NCI-H2227 treated with DMSO at 0.1 percent for 48 hours (cell line): ENCODE data around the gene TTLL4.
"Not testable (repeated sequence)": the region's sequence is repeated elsewhere in the genome, so short reads cannot be mapped to it uniquely, and the experiment has no call there.

Experiments used
- DNase-seq: peaks from one replicate; lab custom pipeline; 2025; lab: John Stamatoyannopoulos, UW

The TTLL4 gene

DNA sequence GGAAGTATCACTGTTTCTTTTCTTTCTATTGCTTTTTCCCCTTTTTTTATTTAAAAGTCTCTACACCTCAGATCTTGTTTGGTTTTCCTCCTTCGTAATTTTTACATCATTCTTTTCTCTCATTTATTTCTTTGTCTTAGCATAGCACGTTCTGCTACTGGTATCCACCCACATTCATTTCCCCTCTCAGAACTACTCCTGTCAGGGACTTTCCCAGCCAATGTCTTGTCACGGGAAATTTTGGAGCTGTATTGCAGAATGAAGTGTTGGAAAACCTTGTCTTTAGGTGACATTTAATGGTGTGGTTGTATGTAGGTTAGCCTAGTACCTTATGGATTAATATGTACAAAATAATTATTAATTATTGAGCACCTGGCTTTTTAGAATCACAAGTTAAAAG lies 34.0 kb downstream of the TTLL4 start:
- DNase-seq = no peak

DNA sequence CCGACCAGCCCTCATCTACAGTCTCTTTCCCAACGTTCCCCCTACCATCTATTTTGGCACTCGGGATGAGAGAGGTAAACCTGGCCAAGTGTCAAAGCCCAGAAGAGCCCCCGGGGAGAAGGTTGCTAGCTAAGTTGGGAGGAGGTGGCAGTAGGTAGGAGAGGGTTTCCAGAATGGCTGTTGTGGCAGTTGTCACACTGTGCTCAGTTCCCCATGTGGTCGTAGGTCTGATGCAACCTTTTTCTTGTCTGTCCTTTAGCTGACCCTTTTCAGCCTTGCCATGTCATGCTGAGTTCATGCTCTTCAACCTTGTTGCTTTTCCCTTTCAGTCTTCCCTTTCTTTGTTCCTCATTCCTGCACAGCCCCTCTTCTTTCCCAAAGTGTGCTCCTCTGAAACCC lies 34.5 kb downstream of the TTLL4 start:
- no peak for DNase-seq

DNA sequence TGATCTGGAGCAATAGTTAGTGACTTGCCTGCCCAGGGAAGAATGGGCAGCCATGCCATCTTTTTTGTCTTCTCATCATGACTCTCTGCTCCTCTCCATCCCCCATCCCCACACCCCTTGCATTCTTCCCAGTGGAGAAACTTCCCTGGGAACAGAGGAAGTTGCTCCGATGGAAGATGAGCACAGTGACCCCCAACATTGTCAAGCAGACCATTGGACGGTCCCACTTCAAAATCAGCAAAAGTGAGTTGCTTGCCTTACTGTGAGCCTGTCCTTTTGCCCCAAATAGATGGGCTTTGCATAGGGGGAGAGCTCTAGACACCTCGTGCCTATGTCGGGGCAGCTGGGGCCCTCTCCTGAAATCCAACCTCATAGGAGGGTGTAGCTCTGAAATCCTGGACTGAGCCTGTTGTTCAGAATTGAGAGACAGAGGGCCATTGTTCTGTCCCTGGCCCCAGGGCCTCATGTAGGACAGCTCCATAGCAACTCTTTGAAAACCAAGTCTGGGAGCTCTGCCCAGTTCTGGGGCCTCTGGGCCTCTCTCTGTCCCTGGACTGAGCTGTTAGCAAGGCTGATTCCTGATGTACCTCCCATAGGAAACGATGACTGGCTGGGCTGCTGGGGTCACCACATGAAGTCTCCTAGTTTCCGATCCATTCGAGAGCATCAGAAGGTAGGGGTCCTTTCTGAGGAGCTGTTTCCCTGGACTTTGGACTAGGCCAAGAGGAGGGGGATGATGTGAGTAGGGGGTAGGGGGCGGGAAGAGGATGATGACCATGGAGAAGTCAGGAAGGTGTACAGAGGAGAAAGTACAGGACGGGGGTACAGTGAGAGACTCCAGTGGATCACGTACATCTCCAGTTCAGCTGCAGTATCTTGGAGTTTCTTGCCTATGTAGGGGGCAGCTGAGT lies 35.2 kb downstream of the TTLL4 start:
- DNase-seq = no peak

DNA sequence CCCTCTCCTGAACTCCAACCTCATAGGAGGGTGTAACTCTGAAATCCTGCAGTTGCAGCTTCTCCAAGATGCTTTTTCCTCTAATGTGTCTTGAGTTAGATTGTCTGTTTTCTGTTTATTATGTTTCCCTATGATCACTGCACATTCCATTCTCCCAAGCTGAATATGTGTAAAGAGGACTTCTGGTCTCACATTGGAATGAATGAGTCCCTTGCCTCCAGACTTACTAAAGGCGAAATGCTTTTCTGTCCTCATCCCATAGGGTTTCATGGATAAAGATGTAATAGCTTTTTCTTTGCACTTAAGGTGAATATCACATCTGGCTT lies 35.8 kb downstream of the TTLL4 start:
- no peak for DNase-seq

DNA sequence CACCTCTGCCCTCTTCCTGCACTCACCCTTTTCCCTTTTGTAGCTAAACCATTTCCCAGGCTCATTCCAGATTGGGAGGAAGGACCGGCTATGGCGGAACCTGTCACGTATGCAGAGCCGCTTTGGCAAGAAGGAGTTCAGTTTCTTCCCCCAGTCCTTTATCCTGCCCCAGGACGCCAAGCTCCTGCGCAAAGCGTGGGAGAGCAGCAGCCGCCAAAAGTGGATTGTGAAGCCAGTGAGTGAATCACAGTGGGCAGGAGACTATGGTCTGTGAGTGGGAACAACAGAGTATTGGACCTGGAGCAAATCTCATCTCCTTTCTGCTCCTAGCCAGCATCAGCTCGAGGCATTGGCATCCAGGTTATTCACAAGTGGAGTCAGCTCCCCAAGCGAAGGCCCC lies 36.3 kb downstream of the TTLL4 start:
- DNase-seq = no peak

GRCh38 chr2:218748741-218749441 lies 38.3 kb downstream of the TTLL4 start:
- no peak for DNase-seq

DNA sequence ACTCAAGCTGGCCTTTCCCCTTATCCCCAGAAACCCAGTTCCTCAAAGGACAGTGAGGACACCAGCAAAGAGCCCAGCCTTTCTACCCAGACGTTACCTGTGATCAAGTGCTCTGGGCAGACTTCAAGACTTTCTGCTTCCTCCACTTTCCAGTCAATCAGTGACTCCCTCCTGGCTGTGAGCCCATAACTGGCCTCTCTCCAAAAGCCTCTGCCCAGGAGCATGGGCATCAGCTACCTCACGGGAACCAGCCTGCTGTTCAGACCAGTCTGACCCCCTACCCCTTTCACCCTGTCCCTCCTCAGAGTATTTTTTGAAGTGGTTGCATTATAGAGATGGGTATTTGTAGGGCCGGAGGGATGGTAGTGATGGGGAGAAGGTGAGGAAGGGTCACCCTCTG lies 43.6 kb downstream of the TTLL4 start:
- DNase-seq = no peak

- DNase-seq = no peak
Measured at GRCh38 chr2:218754781-218755180, 44.1 kb downstream of the TTLL4 start.

- no peak for DNase-seq
Measured at GRCh38 chr2:218755198-218755566, 44.5 kb downstream of the TTLL4 start.

GRCh38 chr2:218755567-218756404 lies 45.2 kb downstream of the TTLL4 start:
- DNase-seq = no peak

DNA sequence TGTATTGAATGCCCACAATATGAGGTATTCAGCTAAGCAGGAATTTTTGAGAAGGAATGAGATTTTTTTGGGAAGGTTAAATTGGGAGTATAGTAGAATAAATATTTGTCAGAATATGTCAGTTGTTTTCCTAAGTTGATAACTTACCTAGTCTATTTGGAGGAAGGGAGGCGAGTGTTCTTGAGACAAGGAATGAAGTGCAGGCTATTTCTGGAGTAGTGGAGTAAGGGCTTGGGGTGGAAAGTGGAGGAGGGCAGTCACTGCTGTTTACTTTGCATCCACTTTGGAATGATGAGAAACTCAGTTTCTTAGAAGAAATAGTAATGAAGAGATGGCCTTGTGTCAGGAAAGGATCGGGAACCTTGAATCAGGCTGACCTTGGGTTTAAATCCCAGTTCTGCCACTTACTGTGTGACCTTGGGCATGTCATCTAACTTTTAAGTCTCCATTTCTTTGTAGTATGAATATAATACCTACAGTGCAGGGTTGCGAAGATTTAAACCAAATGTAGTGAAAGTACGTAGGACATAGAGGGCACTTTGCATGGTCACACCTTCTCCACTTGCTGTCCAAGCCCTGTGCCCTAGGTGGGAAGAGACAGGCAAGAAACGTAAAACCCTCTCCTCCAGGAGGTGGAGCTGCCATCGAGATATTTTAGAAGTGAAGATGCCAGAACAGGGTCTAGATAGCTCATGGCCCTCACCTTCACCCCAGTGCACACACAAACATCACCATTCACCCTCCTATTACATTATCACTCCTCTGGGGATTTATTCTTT lies 46.2 kb downstream of the TTLL4 start:
- DNase-seq = no peak

- no peak for DNase-seq
Measured at GRCh38 chr2:218761795-218762194, 51.2 kb downstream of the TTLL4 start.

- DNase-seq = not testable (repeated sequence)
Measured at GRCh38 chr2:218772759-218773158, 62.1 kb downstream of the TTLL4 start.

GRCh38 chr2:218773881-218774280 lies 63.2 kb downstream of the TTLL4 start:
- DNase-seq = no peak

DNA sequence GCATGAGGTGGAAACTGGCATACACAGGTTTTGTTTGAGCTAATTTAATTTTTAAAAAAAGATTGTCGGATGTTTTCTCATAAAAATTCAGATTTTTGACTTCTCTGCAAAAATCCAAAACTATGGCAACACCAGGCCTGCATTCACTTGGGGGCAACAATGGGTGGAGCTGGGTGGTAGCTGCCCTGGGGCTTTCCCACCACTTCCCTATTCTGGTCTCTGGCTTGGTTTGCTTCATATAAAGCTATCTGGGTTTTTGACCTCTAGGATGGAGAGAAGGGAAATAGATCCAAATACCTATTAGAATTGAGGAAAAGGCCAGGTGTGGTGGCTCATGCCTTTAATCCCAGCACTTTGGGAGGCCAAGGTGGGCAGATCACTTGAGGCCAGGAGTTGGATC lies 65.9 kb downstream of the TTLL4 start:
- DNase-seq = no peak

DNA sequence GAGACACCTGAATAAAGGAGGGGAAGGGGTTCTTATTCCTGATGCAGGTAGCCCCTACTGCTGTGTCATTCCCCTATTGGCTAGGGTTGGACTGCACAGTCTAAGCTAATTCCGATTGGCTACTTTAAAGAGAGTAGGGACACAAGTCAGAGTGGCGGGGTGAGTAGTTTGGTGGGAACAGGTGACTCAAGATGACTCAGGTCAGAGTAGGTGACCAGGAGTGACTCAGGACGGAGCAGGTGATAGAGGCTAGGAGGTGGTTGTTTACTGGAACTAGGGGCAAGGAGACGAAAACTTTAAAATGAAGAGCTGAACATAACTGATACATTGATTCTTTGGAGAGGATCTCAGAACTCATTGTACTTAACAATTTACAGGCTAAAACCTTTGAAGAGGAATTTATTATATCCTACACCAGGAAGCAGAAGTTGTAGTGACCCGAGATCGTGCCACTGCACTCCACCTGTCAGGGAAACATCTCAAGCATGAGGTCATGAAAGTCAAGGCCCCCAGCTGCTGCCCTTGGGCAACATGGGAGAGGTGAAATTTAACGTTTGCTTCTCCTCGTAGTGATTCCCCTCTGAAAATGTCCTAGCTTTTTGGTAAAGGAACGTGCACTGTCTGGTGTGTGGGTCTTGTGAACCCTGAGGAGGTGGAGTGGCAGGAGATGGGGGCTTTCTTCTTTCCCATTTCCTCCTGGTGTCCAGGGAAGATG lies 66.8 kb downstream of the TTLL4 start:
- no peak for DNase-seq

- DNase-seq = no peak
Measured at GRCh38 chr2:218780046-218780445, 69.4 kb downstream of the TTLL4 start.

GRCh38 chr2:218780851-218781690 lies 70.4 kb downstream of the TTLL4 start:
- peak; percentile 20 for DNase-seq

DNA sequence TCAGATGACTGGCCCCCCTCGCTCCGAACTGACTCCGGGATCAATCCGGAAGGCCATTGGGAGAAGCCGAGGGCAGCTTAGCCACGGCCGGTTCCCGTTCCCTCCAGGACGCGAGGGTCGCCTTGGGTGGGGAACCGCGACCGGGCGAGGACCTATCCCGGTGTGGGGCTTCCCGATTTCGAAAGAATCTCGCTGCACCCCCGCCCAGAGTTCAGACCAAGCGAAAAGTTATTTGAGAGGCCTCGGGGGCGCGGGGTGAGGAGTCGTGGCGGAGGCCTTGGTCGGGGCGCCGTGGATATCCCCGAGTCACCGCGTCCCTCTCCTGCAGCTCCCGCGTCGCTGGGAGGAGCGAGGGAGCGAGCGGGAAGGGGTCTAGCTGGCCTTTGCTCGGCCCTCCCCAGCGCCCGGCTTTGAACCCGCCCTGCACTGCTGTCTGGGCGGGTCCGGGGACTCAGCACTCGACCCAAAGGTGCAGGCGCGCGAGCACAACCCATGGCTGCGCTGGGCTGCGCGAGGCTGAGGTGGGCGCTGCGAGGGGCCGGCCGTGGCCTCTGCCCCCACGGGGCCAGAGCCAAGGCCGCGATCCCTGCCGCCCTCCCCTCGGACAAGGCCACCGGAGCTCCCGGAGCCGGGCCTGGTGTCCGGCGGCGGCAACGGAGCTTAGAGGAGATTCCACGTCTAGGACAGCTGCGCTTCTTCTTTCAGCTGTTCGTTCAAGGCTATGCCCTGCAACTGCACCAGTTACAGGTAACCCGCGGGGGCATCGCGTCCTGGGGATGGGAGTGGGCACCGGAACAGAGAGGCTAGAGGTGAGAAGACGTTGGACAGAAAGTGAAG lies 71.3 kb downstream of the TTLL4 start, which contains the start of gene CYP27A1:
Gene CYP27A1, plus strand, starts transcription at position 457 of the 837 bp plus-strand sequence. Its CDS starts 36 bp downstream, at position 493.
- no peak for DNase-seq
